ENCODE data around the gene CBFB.
"Not testable (repeated sequence)": the region's sequence is repeated elsewhere in the genome, so short reads cannot be mapped to it uniquely, and the experiment has no call there.

Gene CBFB

GRCh38 chr16:67101311-67102082 lies 72.5 kb downstream of the CBFB start:
- DNase-seq = no peak

GRCh38 chr16:67104061-67104460 lies 75.1 kb downstream of the CBFB start:
- DNase-seq = no peak

- DNase-seq = no peak
Measured at GRCh38 chr16:67104845-67105244, 75.9 kb downstream of the CBFB start.

- DNase-seq = no peak
Measured at GRCh38 chr16:67105246-67105645, 76.3 kb downstream of the CBFB start.

GRCh38 chr16:67105881-67106280 lies 76.9 kb downstream of the CBFB start:
- no peak for DNase-seq

- DNase-seq = no peak
Measured at GRCh38 chr16:67108489-67108888, 79.5 kb downstream of the CBFB start.

- no peak for DNase-seq
Measured at GRCh38 chr16:67108931-67109406, 80.0 kb downstream of the CBFB start.

GRCh38 chr16:67109407-67110135 lies 80.6 kb downstream of the CBFB start, which contains the start of gene PHAF1:
PHAF1 (plus strand) TSS chr16:67109941; CDS start chr16:67110176, 235 bp downstream.
- peak; percentile 99 for DNase-seq

GRCh38 chr16:67111951-67112444 lies 83.0 kb downstream of the CBFB start:
- peak; percentile 26 for DNase-seq

GRCh38 chr16:67112591-67113399 lies 83.8 kb downstream of the CBFB start:
- peak; percentile 11 for DNase-seq

- no peak for DNase-seq
Measured at GRCh38 chr16:67114793-67115192, 85.8 kb downstream of the CBFB start.

- DNase-seq = no peak
Measured at GRCh38 chr16:67115639-67116038, 86.7 kb downstream of the CBFB start.

- no peak for DNase-seq
Measured at GRCh38 chr16:67116388-67117311, 87.7 kb downstream of the CBFB start.

- no peak for DNase-seq
Measured at GRCh38 chr16:67117716-67118115, 88.8 kb downstream of the CBFB start.

GRCh38 chr16:67120025-67120424 lies 91.1 kb downstream of the CBFB start:
- no peak for DNase-seq

GRCh38 chr16:67122799-67123198 lies 93.8 kb downstream of the CBFB start:
- DNase-seq = not testable (repeated sequence)

- DNase-seq = no peak
Measured at GRCh38 chr16:67128417-67128816, 99.5 kb downstream of the CBFB start.

- no peak for DNase-seq
Measured at GRCh38 chr16:67128887-67129286, 99.9 kb downstream of the CBFB start.

- no peak for DNase-seq
Measured at GRCh38 chr16:67129422-67129821, 100.5 kb downstream of the CBFB start.

- DNase-seq = no peak
Measured at GRCh38 chr16:67137605-67138004, 108.7 kb downstream of the CBFB start.

- no peak for DNase-seq
Measured at GRCh38 chr16:67141391-67141790, 112.4 kb downstream of the CBFB start.

GRCh38 chr16:67142342-67142741 lies 113.4 kb downstream of the CBFB start:
- no peak for DNase-seq

Data from activated CD8-positive, alpha-beta memory T cell treated with anti-CD3 and anti-CD28 coated beads for 24 hours (primary cell).